GM12891 (cell line): ENCODE results near the gene ALKBH3.

Source experiments
- POLR2A ChIP-seq: IDR thresholded peaks from 2 replicates; pipeline ENCODE4 v1.6.1; 2011; ENCODE audit warnings: low read depth, low read length, control low read depth
- POLR2AphosphoS5 ChIP-seq: IDR thresholded peaks from 2 replicates; pipeline ENCODE4 v1.6.1; 2011; ENCODE audit warnings: low read depth, low read length, control low read depth
- POU2F2 ChIP-seq: IDR thresholded peaks from 2 replicates; pipeline ENCODE4 v1.6.1; 2011; ENCODE audit warnings: low read depth, mild to moderate bottlenecking, control low read depth, low read length, moderate library complexity
- SPI1 ChIP-seq: IDR thresholded peaks from 2 replicates; pipeline ENCODE4 v1.6.1; 2011; ENCODE audit warnings: low read depth, low read length, control low read depth

DNA sequence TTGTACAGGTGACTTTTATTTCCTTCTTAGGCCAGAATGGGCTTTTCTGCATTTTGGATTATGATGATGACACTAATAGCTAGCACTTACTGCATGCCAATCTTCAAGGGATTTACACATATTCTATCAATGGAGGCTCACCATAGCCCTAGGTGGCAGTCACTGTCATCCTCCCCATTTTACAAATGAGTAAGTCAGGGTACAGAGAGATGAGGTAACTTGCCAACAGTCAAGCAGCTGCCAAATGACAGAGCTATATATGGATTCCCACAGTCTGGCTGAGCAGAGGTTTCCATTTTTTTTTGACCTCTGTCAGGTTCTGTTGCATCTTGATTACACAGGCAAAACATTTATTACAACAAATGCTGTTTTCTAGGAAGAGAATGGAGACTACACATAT lies 38.0 kb downstream of the ALKBH3 start:
- no peak for TF ChIP-seq POU2F2
- TF ChIP-seq POLR2AphosphoS5, result no peak
- no peak for TF ChIP-seq POLR2A
- TF ChIP-seq SPI1, result no peak
